GM18526 (cell line): ENCODE measurements around the gene MYO7A.

Experiments
- POLR2A ChIP-seq: IDR thresholded peaks from 3 replicates; pipeline ENCODE4 v1.6.1; 2011; ENCODE audit not compliant: insufficient read length; ENCODE audit errors: extremely low read depth

MYO7A gene

GRCh38 chr11:77117492-77117891 lies 10.6 kb upstream of the MYO7A start:
- TF ChIP-seq POLR2A = no peak

- no peak for TF ChIP-seq POLR2A
Observed at GRCh38 chr11:77118086-77118485, 10.0 kb upstream of the MYO7A start.

GRCh38 chr11:77118971-77119370 lies 9.1 kb upstream of the MYO7A start:
- TF ChIP-seq POLR2A = no peak

- no peak for TF ChIP-seq POLR2A
Observed at GRCh38 chr11:77119531-77119936, 8.5 kb upstream of the MYO7A start.

- no peak for TF ChIP-seq POLR2A
Observed at GRCh38 chr11:77120571-77120970, 7.5 kb upstream of the MYO7A start.

GRCh38 chr11:77121096-77121640 lies 6.9 kb upstream of the MYO7A start:
- no peak for TF ChIP-seq POLR2A

- TF ChIP-seq POLR2A = no peak
Observed at GRCh38 chr11:77121876-77122575, 6.0 kb upstream of the MYO7A start.

GRCh38 chr11:77122576-77123212 lies 5.4 kb upstream of the MYO7A start:
- TF ChIP-seq POLR2A = no peak

GRCh38 chr11:77123591-77123990 lies 4.5 kb upstream of the MYO7A start:
- no peak for TF ChIP-seq POLR2A

- TF ChIP-seq POLR2A = no peak
Observed at GRCh38 chr11:77124041-77124440, 4.0 kb upstream of the MYO7A start.

GRCh38 chr11:77124488-77124887 lies 3.6 kb upstream of the MYO7A start:
- no peak for TF ChIP-seq POLR2A

GRCh38 chr11:77125191-77125590 lies 2.9 kb upstream of the MYO7A start:
- no peak for TF ChIP-seq POLR2A

- TF ChIP-seq POLR2A = no peak
Observed at GRCh38 chr11:77125695-77126094, 2.4 kb upstream of the MYO7A start.

- TF ChIP-seq POLR2A = no peak
Observed at GRCh38 chr11:77126156-77126775, 1.8 kb upstream of the MYO7A start.

GRCh38 chr11:77126861-77127234 lies 1.2 kb upstream of the MYO7A start:
- TF ChIP-seq POLR2A = no peak

- no peak for TF ChIP-seq POLR2A
Observed at GRCh38 chr11:77127235-77127911, 673 bp upstream of the MYO7A start.
